GM18951 (cell line): Measurements from ENCODE around the gene PGAM5.
A peak's percentile ranks its signal among the peaks of the same experiment; 100 is the strongest.
"Not testable (repeated sequence)": the region's sequence is repeated elsewhere in the genome, so short reads cannot be mapped to it uniquely, and the experiment has no call there.

Source experiments
- POLR2A ChIP-seq: IDR thresholded peaks from 4 replicates; pipeline ENCODE4 v1.6.1; 2011; ENCODE audit warnings: mild to moderate bottlenecking; ENCODE audit not compliant: insufficient read length, insufficient read depth; ENCODE audit errors: extremely low read depth
- in situ Hi-C: fragments of 300-500 bp; cut with MboI; formaldehyde crosslinking; loops from one replicate; pipeline ENCODE4 v1.12.0; 2022; ENCODE audit warnings: low sequenced_read_pairs, mixed read lengths, inconsistent platforms; ENCODE audit not compliant: unreplicated experiment

Gene PGAM5

DNA sequence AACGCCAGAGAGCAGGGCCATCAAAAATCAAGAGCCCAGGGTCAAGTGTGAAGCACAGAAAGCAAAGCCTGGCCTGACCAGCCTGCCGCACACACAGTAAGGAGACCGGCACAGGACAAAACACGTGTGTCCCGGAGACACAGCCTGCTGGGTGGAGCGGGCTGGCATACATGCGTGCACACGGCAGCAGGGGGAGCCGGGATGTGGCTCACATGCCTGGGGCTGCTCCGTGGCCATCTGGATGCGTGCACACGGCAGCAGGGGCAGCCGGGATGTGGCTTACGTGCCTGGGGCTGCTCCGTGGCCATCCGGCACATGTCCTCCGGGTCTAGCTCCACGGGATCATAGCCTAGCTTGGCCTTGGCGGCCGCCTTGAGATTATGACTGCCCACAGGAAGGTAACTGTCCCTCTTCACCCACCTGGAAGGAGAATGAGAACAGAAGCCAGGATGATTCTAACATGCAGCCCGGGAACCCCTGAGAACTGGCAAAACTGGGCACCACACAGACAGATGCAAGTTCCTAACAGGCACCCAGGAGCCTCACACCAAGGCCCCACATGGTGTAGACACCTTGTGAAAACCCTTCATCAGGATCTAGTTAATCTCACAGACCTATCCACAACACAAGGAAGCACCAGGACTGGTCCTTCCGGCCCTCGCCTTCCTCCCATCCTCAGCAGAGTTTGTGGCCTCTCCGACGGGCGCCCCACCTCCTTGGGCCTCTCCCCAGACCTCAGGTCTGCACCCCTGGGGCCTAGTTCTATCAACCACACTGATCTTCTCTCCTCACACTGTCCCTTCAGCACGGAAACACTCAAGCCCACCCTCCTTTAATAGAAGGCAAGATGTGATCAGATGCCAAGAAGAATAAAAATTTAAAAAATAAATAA, 37.1 kb upstream of the PGAM5 start:
- no peak for TF ChIP-seq POLR2A
- in situ Hi-C loops = no loop called here

GRCh38 chr12:132674561-132674960, 36.1 kb upstream of the PGAM5 start:
- TF ChIP-seq POLR2A = no peak
- in situ Hi-C loops = no loop called here

DNA sequence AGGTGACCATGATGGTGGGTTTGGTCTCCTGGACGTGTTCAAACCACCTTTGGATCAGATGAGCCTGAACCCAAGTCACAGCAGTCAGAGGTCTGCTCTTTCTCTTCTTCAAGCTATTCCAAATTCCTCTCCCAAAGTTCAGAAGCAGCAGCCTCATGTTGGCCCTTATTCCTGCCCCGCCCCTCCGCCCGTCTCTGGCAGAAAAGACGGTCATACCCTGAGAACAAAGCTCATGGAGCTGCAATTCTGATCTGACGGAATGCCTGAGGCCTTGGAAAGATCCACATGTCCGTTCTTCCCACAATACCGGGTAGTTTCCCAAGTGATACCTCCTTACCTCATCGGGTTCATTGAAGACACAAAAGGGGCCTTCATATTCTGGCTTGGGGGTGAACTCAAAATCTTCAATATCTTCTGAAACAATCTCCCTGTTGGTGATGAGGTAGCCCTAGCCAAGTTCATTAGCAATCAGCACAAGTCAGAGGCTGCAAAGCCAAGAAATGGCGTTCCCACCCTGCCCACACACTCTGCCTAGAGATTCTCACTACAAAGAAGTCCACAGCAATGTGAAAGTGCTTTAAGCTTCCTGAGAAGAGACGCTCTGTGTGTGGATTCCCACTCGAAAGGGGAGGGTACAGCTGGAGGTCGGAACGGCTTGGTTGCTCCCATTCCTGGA, 34.7 kb upstream of the PGAM5 start:
- in situ Hi-C loops = no loop called here
- TF ChIP-seq POLR2A = no peak

GRCh38 chr12:132677492-132677891, 33.1 kb upstream of the PGAM5 start:
- TF ChIP-seq POLR2A = no peak
- in situ Hi-C loops = no loop called here

DNA sequence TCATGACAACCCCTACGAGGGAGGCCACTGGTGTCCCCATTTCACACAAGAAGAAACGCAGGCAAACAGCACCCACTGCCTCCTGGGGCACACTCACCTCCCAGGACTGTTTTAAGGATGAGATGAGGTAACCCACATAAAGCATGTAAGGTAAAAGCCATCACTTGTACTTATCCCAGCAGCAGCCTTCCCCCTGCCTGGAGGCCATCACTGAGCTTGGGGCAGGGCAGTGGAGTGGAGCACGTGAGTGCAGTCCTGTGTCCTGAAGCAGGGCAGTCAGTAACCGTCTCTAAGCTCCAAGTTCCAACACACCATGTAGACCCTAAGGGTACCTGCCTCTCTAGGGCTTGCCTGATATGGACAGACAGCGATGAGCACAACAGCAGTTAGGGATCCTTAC, 25.2 kb upstream of the PGAM5 start:
- in situ Hi-C loops = no loop called here
- TF ChIP-seq POLR2A = no peak

GRCh38 chr12:132686825-132687210, 23.8 kb upstream of the PGAM5 start:
- TF ChIP-seq POLR2A = no peak
- in situ Hi-C loops = no loop called here

DNA sequence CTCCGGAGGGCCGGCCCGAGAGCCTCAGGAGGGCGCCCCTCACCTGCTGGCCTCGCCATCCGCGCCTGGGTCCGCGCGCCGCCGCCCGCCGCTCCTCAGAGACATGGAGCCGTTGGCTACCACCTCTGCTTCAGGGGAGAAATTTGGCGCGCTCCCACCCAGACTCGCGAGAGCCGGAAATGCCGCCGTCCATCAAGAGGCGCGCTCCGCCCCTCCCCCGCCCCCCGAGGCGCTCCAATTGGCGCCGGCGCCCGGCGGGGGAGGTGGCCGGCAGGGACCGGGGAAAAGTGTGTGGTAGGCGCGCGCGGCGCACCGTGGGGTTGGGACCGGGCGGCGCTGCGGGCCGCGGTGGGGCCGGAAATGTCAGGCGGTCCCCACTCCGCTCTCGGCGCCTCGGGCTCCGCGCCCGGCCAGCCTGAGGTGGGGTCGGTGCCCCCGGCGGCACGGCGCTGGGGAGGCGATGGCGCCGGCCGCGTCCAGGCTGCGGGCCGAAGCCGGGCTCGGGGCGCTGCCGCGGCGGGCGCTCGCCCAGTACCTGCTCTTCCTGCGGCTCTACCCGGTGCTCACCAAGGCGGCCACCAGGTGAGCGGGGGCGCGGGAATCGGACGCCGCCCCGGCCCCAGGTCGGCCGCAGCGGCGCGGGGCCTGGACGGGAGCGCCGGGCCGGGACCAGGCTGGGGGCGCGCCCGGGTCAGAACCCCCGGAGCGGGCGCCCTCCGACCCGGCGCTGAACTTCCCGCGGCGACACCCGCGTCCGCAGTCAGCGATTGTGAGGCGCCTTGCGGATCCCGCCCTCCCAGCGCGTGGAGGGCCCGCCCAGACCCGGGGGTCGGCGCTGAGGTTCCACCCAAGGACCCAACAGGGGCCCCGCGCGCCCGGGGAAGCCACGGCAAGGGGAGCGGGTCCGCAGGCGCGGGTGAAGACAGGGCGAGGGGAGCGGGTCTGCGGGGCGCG, 23.2 kb upstream of the PGAM5 start, which contains the start of the genes POLE and PXMP2:
TSS of gene POLE (minus strand) at position 132 of the 954 bp plus-strand sequence. CDS start at position 105, 27 bp downstream.
TSS of gene PXMP2 (plus strand) at position 377 of the 954 bp plus-strand sequence. CDS start at position 461, 84 bp downstream.
- peak; percentile 82 for TF ChIP-seq POLR2A

DNA sequence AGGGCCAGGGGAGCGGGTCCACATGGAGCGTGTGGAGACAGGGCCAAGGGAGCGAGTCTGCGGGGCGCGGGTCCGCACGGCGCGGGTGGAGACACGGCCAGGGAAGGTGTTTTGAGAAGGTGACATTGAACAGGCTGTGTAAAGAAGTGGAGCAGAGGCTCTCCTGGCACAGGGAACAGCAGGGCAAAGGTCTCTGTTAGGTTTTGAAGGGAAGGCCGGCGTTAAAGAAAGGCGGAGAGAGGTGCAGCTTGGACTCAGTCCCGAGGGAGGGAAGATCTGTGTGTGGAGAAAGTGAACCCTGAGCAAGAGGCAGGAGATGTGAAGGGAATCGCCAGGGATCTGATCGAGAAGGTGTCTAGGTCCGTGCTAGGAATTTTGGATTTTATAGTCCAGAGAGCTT, 21.4 kb upstream of the PGAM5 start:
- in situ Hi-C loops = no loop called here

More for the DNA sequence above, 23.2 kb upstream of the PGAM5 start, which contains the start of the genes POLE and PXMP2:
- in situ Hi-C loops = no loop called here

DNA sequence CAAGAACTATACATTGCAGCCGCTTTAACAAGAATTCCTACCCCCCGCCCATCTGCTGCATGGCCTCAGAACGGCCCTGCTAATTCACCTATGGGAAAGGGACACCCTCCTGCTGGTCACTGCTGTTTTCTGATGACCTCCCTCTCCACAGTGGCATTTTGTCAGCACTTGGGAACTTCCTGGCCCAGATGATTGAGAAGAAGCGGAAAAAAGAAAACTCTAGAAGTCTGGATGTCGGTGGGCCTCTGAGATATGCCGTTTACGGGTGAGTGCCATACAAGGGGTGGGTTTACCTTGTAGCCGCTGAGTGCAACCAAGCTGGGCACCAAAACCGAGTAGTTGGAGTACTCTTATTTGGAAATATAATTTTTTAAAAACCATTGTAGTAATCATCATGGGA, 20.5 kb upstream of the PGAM5 start:
- in situ Hi-C loops = no loop called here

More for the DNA sequence above, 21.4 kb upstream of the PGAM5 start:
- TF ChIP-seq POLR2A = no peak

GRCh38 chr12:132692030-132692429, 18.6 kb upstream of the PGAM5 start:
- in situ Hi-C loops = not testable (repeated sequence)

More for the DNA sequence above, 20.5 kb upstream of the PGAM5 start:
- no peak for TF ChIP-seq POLR2A

- in situ Hi-C loops = not testable (repeated sequence)
Measured at GRCh38 chr12:132694888-132695287, 15.8 kb upstream of the PGAM5 start.

GRCh38 chr12:132695431-132695830, 15.2 kb upstream of the PGAM5 start:
- no peak for TF ChIP-seq POLR2A
- in situ Hi-C loops = no loop called here

GRCh38 chr12:132698341-132698740, 12.3 kb upstream of the PGAM5 start:
- in situ Hi-C loops = no loop called here
- no peak for TF ChIP-seq POLR2A
